GM18870 (cell line): ENCODE results near the gene CNKSR1.

Experiments used
- ATAC-seq: cut with Tn5 transposase; IDR thresholded peaks from one replicate; pipeline ENCODE4 v1.9.1; 2021; ENCODE audit warnings: moderate library complexity; ENCODE audit not compliant: unreplicated experiment

The CNKSR1 gene

GRCh38 chr1:26184086-26184485, 6.8 kb downstream of the CNKSR1 start:
- ATAC-seq = no peak

GRCh38 chr1:26184883-26185282, 7.6 kb downstream of the CNKSR1 start:
- ATAC-seq = no peak

GRCh38 chr1:26187882-26188281, 10.6 kb downstream of the CNKSR1 start:
- no peak for ATAC-seq

GRCh38 chr1:26188477-26188876, 11.2 kb downstream of the CNKSR1 start:
- no peak for ATAC-seq

GRCh38 chr1:26189331-26189730, 12.0 kb downstream of the CNKSR1 start:
- ATAC-seq = no peak

- no peak for ATAC-seq
These were observed 12.5 kb downstream of the CNKSR1 start for GRCh38 chr1:26189751-26190275.

- ATAC-seq = no peak
These were observed 13.2 kb downstream of the CNKSR1 start, which contains the start of gene CATSPER4 for GRCh38 chr1:26190373-26190987. Gene CATSPER4 (plus strand): TSS chr1:26190602. CDS start chr1:26190628, 26 bp downstream.

GRCh38 chr1:26191739-26192138, 14.4 kb downstream of the CNKSR1 start:
- no peak for ATAC-seq

- no peak for ATAC-seq
These were observed 18.5 kb downstream of the CNKSR1 start for GRCh38 chr1:26195805-26196204.

GRCh38 chr1:26197301-26197700, 20.0 kb downstream of the CNKSR1 start:
- ATAC-seq = no peak

- no peak for ATAC-seq
These were observed 20.5 kb downstream of the CNKSR1 start for GRCh38 chr1:26197813-26198212.

GRCh38 chr1:26200413-26200812, 23.1 kb downstream of the CNKSR1 start:
- ATAC-seq = no peak

- ATAC-seq = no peak
These were observed 26.5 kb downstream of the CNKSR1 start for GRCh38 chr1:26203642-26204318.

- ATAC-seq = no peak
These were observed 33.0 kb downstream of the CNKSR1 start for GRCh38 chr1:26210147-26210870.

- ATAC-seq = no peak
These were observed 35.4 kb downstream of the CNKSR1 start for GRCh38 chr1:26212726-26213125.

GRCh38 chr1:26213335-26213905, 36.1 kb downstream of the CNKSR1 start:
- ATAC-seq = no peak

GRCh38 chr1:26215246-26215645, 38.0 kb downstream of the CNKSR1 start:
- ATAC-seq = no peak

GRCh38 chr1:26218906-26219494, 41.7 kb downstream of the CNKSR1 start:
- no peak for ATAC-seq

- no peak for ATAC-seq
These were observed 43.1 kb downstream of the CNKSR1 start for GRCh38 chr1:26220199-26220912.

- no peak for ATAC-seq
These were observed 43.8 kb downstream of the CNKSR1 start for GRCh38 chr1:26221094-26221493.
